Stimulated activated CD8-positive, alpha-beta memory T cell treated with anti-CD3 and anti-CD28 coated beads, Interleukin-2, amount 100 ng/mL, for 1 hour (primary cell): Measurements from ENCODE around the gene GLT8D1.
"Not testable (repeated sequence)": the region's sequence is repeated elsewhere in the genome, so short reads cannot be mapped to it uniquely, and the experiment has no call there.

Experiments
- DNase-seq, 2 donors: peaks; one replicate each; pipeline ENCODE4 v3.0.0-alpha.2; 2020; ENCODE audit warnings: low read depth in 2 of 2

The GLT8D1 gene

GRCh38 chr3:52681596-52681995, 24.0 kb downstream of the GLT8D1 start:
- DNase-seq, result no peak

GRCh38 chr3:52679811-52680210, 25.8 kb downstream of the GLT8D1 start:
- DNase-seq, result no peak

- no peak for DNase-seq
Measured at GRCh38 chr3:52679199-52679538, 26.4 kb downstream of the GLT8D1 start.

- no peak for DNase-seq
Measured at GRCh38 chr3:52678265-52679198, 27.1 kb downstream of the GLT8D1 start.

- DNase-seq, result not testable (repeated sequence)
Measured at GRCh38 chr3:52676201-52676600, 29.4 kb downstream of the GLT8D1 start.

GRCh38 chr3:52671676-52672075, 33.9 kb downstream of the GLT8D1 start:
- no peak for DNase-seq

- no peak for DNase-seq
Measured at GRCh38 chr3:52670621-52671521, 34.7 kb downstream of the GLT8D1 start.

GRCh38 chr3:52663098-52663497, 42.5 kb downstream of the GLT8D1 start:
- DNase-seq, result no peak

- no peak for DNase-seq
Measured at GRCh38 chr3:52660046-52660445, 45.5 kb downstream of the GLT8D1 start.

GRCh38 chr3:52655895-52656294, 49.7 kb downstream of the GLT8D1 start:
- no peak for DNase-seq

GRCh38 chr3:52651592-52651991, 54.0 kb downstream of the GLT8D1 start:
- DNase-seq, result no peak

- DNase-seq, result no peak
Measured at GRCh38 chr3:52650439-52650838, 55.2 kb downstream of the GLT8D1 start.

GRCh38 chr3:52649461-52650210, 56.0 kb downstream of the GLT8D1 start:
- no peak for DNase-seq

- DNase-seq, result no peak
Measured at GRCh38 chr3:52645549-52645948, 60.0 kb downstream of the GLT8D1 start.
